Natural killer cell (primary cell): Measurements from ENCODE around the gene RFX8. TPM values are rescaled to one million over a fixed set of nuclear protein-coding genes. Genes with fewer than 3 reads are reported as not detected.
"Not testable (repeated sequence)": the region's sequence is repeated elsewhere in the genome, so short reads cannot be mapped to it uniquely, and the experiment has no call there.

Source experiments
- ATAC-seq, 3 donors: fragments of 150-1000 bp in 2 of 3; fragments of 200-7000 bp in 1 of 3; cut with Tn5 transposase; 1 replicate in 1 of 3; 2 replicates in 2 of 3; pipeline ENCODE4 v1.10.0; 2021; ENCODE audit warnings: mild to moderate bottlenecking in 2 of 3, moderate library complexity in 2 of 3
- DNase-seq, 2 donors: peaks; one replicate each; pipeline versions ENCODE4 v3.0.0 to v3.0.0-alpha.2; 2013 to 2021; ENCODE audit warnings: mixed read lengths in 1 of 2
- H3K27ac ChIP-seq: one replicate; pipeline ENCODE4 v1.5.1; 2013; ENCODE audit warnings: mild to moderate bottlenecking, low read length
- H3K27me3 ChIP-seq: one replicate; pipeline ENCODE4 v1.6.1; 2013; ENCODE audit warnings: low read length; ENCODE audit not compliant: control insufficient read depth, insufficient read depth
- H3K36me3 ChIP-seq: one replicate; pipeline ENCODE4 v1.6.1; 2013; ENCODE audit warnings: low read length; ENCODE audit not compliant: control insufficient read depth, insufficient read depth
- H3K4me1 ChIP-seq: one replicate; pipeline ENCODE4 v1.6.1; 2013; ENCODE audit warnings: low read length; ENCODE audit not compliant: control insufficient read depth, insufficient read depth
- H3K4me3 ChIP-seq: one replicate; pipeline ENCODE4 v1.5.1; 2013; ENCODE audit warnings: low read length
- H3K9me3 ChIP-seq: one replicate; pipeline ENCODE4 v1.6.1; 2013; ENCODE audit warnings: low read length; ENCODE audit not compliant: control insufficient read depth, insufficient read depth
- H3K27ac Mint-ChIP-seq, 2 donors: one replicate each; pipeline ENCODE4 v1.8.0; 2022; ENCODE audit warnings: mild to moderate bottlenecking in 2 of 2, mixed read lengths in 2 of 2, moderate library complexity in 1 of 2
- H3K27me3 Mint-ChIP-seq, 2 donors: one replicate each; pipeline ENCODE4 v1.8.0; 2022; ENCODE audit warnings: low read depth in 2 of 2, mixed read lengths in 2 of 2
- H3K36me3 Mint-ChIP-seq: one replicate; pipeline ENCODE4 v1.8.0; 2022; ENCODE audit warnings: mixed read lengths
- H3K4me1 Mint-ChIP-seq, 2 donors: one replicate each; pipeline ENCODE4 v1.8.0; 2022; ENCODE audit warnings: mixed read lengths in 2 of 2
- H3K4me3 Mint-ChIP-seq: one replicate; pipeline ENCODE4 v1.8.0; 2022; ENCODE audit warnings: mild to moderate bottlenecking, moderate library complexity, mixed read lengths
- H3K9me3 Mint-ChIP-seq, 2 donors: one replicate each; pipeline ENCODE4 v1.8.0; 2022; ENCODE audit warnings: mixed read lengths in 2 of 2
- WGBS: methylation state at CpG from one replicate; pipeline ENCODE4 v1.1.7; 2013; ENCODE audit warnings: missing lambda C conversion rate; ENCODE audit not compliant: insufficient coverage; 5-methylcytosine and 5-hydroxymethylcytosine counted together
- intact Hi-C: fragments of 100-400 bp; cut with micrococcal nuclease; formaldehyde crosslinking; loops from one replicate; pipeline ENCODE4 v1.14.2; 2022
- total RNA-seq, 4 donors: library from RNA; stranded (reverse); fragments of 120-200 nt in 1 of 4; gene quantifications; one replicate each; pipeline versions ENCODE4 v1.2.3 to v1.2.4, GENCODE V29; 2013 to 2022
- TF ChIP-seq, protein P1 (sequence below): fragments of 200-600 bp; IDR thresholded peaks from one replicate; pipeline ENCODE4 v1.8.0; 2022; ENCODE audit warnings: antibody characterized with exemption

Gene RFX8
- total RNA-seq, 3 donors from 2014 or later (not counting 1 experiment from before 2014, with no cell fraction given), result 0.68 TPM; not detected in 2

GRCh38 chr2:101356055-101356454 lies 118.9 kb downstream of the RFX8 start:
- Mint-ChIP-seq H3K27me3 (no peaks in the 10 kb centered on the region), H3K36me3 (no peaks in the 10 kb centered on the region), H3K4me3 (no peak overlapping the region), H3K4me1 (peaks cover 1 to 2% of the 10 kb centered on the region in 2 donors), H3K27ac (no peak overlapping the region), H3K9me3 (no peaks in the 10 kb centered on the region)
- ATAC-seq, result no peak
- H3K9me3 ChIP-seq, result no peaks in the 10 kb centered on the region
- WGBS, result 94% methylated on average over 5 of the region's 6 CpGs
- no peak overlapping the region for H3K27ac ChIP-seq
- peaks cover under 1% of the 10 kb centered on the region for H3K4me1 ChIP-seq
- no peak for DNase-seq
- TF ChIP-seq, protein P1, sequence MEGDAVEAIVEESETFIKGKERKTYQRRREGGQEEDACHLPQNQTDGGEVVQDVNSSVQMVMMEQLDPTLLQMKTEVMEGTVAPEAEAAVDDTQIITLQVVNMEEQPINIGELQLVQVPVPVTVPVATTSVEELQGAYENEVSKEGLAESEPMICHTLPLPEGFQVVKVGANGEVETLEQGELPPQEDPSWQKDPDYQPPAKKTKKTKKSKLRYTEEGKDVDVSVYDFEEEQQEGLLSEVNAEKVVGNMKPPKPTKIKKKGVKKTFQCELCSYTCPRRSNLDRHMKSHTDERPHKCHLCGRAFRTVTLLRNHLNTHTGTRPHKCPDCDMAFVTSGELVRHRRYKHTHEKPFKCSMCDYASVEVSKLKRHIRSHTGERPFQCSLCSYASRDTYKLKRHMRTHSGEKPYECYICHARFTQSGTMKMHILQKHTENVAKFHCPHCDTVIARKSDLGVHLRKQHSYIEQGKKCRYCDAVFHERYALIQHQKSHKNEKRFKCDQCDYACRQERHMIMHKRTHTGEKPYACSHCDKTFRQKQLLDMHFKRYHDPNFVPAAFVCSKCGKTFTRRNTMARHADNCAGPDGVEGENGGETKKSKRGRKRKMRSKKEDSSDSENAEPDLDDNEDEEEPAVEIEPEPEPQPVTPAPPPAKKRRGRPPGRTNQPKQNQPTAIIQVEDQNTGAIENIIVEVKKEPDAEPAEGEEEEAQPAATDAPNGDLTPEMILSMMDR, result no peak
- H3K4me3 ChIP-seq, result no peak overlapping the region
- H3K36me3 ChIP-seq, result no peaks in the 10 kb centered on the region
- intact Hi-C loops, result no loop called here
- H3K27me3 ChIP-seq, result no peaks in the 10 kb centered on the region

- no peak overlapping the region for H3K27ac Mint-ChIP-seq
- no peak overlapping the region for H3K4me3 ChIP-seq
- H3K36me3 Mint-ChIP-seq, result no peaks in the 10 kb centered on the region
- H3K9me3 ChIP-seq, result no peaks in the 10 kb centered on the region
- intact Hi-C loops, result no loop called here
- DNase-seq (no peak), ATAC-seq (no peak)
- TF ChIP-seq, protein P1, result no peak
- H3K4me3 Mint-ChIP-seq, result no peak overlapping the region
- no peaks in the 10 kb centered on the region for H3K4me1 ChIP-seq
- H3K27me3 Mint-ChIP-seq, result no peaks in the 10 kb centered on the region
- no peaks in the 10 kb centered on the region for H3K36me3 ChIP-seq
- no peak overlapping the region for H3K27ac ChIP-seq
- H3K4me1 Mint-ChIP-seq, result no peaks in the 10 kb centered on the region
- H3K9me3 Mint-ChIP-seq, result no peaks in the 10 kb centered on the region
- no peaks in the 10 kb centered on the region for H3K27me3 ChIP-seq
- 84% methylated on average over 9 of the region's 10 CpGs for WGBS
Observed at GRCh38 chr2:101355401-101356054, 119.4 kb downstream of the RFX8 start.

- TF ChIP-seq, protein P1, result no peak
- DNase-seq (no peak), ATAC-seq (no peak)
- Histone ChIP-seq H3K27ac (no peak overlapping the region), H3K4me1 (no peaks in the 10 kb centered on the region), H3K36me3 (no peaks in the 10 kb centered on the region), H3K4me3 (no peak overlapping the region), H3K27me3 (no peaks in the 10 kb centered on the region), H3K9me3 (no peaks in the 10 kb centered on the region)
- no peaks in the 10 kb centered on the region for H3K4me1 Mint-ChIP-seq
- intact Hi-C loops, result no loop called here
- H3K4me3 Mint-ChIP-seq, result no peak overlapping the region
- no peaks in the 10 kb centered on the region for H3K36me3 Mint-ChIP-seq
- no peak overlapping the region for H3K27ac Mint-ChIP-seq
- H3K27me3 Mint-ChIP-seq, result no peaks in the 10 kb centered on the region
- 97% methylated on average over 21 of the region's 21 CpGs for WGBS
- no peaks in the 10 kb centered on the region for H3K9me3 Mint-ChIP-seq
Observed at GRCh38 chr2:101354420-101355311, 120.2 kb downstream of the RFX8 start.

DNA sequence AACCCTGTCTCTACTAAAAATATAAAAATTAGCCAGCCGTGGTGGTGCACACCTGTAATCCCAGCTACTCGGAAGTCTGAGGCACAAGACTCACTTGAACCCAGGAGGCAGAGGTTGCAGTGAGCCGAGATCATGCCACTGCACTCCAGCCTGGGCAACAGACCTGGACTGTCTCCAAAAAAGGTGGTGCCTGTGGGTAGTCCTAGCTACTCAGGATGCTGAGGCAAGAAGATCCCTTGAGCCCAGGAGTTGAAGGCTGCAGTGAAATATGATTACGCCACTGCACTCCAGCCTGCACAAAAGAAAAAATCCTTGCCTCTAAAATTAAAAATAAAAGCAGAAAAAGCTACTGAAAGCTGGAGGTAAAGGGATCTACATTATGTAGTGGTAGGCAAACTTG lies 122.3 kb downstream of the RFX8 start:
- H3K36me3 Mint-ChIP-seq, ATAC-seq, H3K9me3 ChIP-seq, intact Hi-C loops, H3K4me1 Mint-ChIP-seq, H3K9me3 Mint-ChIP-seq, H3K27me3 ChIP-seq, DNase-seq, H3K36me3 ChIP-seq, H3K27me3 Mint-ChIP-seq, H3K4me3 ChIP-seq, H3K4me3 Mint-ChIP-seq, H3K27ac ChIP-seq, H3K4me1 ChIP-seq, H3K27ac Mint-ChIP-seq: not testable (repeated sequence)
- 89% methylated on average over 4 of the region's 4 CpGs for WGBS
